ENCODE results near the gene FARS2. TPM values are rescaled to one million over a fixed set of nuclear protein-coding genes. Genes with fewer than 3 reads are reported as not detected.
"Not testable (repeated sequence)": the region's sequence is repeated elsewhere in the genome, so short reads cannot be mapped to it uniquely, and the experiment has no call there.

The FARS2 gene
- total RNA-seq, 1 experiment from 2014 or later, result 20.0 TPM

DNA sequence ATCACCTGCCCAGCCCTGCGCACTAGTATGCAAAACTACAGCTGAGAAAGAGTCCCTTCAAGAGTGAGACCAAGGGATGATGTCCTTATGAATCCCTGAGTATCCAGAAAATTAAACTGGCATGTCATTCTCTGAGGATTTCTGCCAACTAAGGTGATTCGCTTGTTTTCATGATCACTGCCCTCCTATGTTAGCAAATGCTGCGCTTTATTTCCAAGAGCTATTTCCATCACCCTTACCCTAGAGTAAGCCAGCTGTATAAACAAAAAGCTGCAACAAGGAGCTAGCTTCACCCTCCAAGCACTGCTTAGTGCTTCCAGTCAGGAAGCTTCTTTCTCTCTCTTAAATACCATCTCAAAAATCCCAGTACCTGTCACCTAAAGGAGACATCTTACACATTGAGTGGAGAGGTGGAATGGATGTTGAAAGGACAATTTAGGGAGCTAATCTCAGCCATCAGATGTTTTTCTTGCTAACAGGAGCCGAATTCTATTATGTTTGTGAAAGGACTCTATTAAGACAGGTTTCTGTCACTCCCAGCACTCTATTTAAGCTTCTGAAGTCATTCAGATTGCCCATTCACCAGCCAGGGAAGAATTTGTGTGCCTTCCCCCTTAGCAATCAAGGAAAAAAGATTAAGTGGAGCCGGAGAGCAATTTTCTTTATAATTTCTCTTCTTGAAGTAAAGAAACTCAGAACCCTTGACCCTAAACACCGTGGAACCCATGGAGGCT is 423.2 kb downstream of the FARS2 start:
- no peak for DNase-seq (ENCODE audit: low spot score)

DNA sequence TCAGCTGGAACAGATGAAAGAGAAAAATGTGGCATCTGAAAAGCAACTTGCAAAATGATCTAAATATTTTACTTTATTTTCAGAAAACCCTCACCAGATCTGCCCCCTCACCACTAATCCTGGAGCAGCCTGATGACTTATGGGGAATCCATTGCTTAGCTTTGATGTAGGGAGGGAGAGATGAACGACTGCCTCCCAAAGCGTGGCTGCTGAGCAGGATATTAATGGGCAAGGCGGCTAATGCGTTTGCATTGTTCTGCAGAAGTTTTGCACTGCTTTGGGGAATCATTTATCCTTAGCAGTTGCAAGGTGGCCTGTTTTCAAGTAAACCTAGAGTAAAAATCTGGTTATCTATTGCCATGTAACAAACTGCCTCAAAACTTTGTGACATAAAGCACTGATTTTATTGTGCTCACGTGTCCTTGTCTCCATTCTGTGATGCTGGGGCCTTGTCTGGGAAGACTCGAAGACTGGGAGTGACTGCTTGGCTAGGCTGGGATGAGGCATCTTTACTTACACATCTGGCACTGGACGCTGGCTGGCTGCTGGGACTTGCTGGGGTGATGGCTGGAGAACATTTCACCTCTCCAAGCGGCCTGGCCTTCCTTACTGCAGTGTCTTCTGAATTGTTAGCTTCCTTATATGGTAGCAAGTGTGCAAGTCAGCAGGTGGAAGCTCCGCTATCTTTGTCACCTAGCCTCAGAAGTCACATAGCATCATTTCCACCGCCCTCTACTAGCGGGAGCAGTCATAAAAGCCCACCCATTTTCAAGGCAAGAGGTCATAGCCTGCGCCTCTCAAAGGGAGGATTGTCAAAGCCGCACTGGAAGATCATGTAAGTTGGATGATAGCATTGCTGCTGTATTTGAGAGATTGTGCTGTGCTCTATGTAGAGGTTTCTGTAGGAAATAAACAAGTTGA is 432.2 kb downstream of the FARS2 start:
- no peak for DNase-seq (ENCODE audit: low spot score)

DNA sequence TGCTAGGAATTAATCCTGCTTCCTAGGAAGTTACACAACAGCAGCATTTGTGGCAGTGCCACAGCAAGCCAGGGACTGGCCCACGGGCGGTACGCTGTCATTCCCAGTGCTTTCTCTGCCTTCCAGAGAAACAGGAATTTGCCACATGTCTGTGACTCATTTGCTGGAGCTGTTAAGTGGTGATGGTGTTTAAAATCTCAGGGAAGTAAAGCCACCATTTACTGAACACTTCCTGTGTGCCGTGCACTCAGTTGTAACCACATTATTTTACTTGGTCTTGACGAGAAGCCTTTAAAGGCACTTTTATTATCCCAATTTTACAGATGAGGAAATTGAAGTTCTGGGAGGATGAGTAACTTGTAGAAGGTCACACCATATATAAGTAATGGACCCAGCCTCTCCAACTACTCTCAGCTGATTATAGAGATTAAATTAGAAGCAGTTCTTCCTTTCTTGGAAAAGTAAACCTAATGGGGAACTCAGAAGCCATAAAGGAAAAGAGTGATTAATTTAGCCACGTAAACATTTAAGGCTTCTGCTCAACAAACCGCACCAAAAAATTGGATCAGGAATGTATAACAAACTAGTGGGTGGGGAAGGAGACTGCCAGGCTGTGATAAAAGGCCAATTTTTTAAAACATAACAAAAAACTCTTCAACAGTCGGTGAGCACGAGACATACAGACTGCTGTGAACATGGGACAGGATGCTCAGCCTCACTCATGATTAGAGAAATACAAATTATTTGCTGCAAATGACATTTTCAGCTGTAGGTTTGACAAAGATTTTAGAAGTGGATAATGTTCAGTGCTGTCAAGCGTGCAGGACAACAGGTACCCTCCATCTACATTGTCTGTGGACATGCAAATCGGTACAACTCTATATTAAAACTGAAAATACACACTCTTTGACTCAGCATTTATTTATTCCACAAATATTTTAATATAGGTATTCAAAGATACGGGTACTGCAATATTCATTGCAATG is 434.2 kb downstream of the FARS2 start:
- peak; percentile 6 for DNase-seq (ENCODE audit: low spot score)

DNA sequence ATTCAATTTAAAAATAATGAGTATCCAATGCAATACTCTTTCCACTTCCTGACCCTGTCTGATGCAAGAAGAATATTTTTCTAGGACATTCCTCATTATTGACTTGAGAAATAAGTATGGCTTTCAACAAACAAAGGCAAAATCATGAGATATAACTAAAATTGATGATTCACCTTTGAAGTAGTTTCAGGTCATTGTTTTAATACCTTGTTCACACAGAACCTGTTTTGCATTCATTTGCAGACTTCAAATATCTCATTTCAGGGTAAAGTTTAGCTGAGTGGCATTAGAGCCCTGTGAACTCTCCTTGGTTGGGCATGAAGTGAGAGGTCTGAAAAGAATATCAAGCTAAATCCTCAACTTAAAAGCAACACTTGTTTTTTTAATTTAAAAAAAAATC is 436.2 kb downstream of the FARS2 start:
- no peak for DNase-seq (ENCODE audit: low spot score)

DNA sequence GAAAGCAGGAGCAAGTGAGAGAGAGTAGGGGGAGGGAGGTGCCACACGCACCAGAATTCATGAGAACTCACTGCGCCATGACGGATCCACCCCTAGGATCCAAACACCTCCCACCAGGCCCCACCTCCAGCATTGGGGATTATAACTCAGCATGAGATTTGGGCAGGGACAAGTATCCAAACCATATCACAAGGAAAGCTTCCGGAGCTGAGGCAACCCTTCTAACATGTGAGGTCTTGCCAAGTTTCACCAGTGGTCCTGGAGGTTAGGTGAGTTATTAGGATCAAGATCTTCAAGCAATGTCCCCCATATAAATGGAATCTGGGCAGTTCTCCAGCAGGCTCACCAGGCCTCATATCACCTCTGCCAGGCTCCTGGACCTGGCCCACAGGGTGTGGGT is 437.0 kb downstream of the FARS2 start:
- no peak for DNase-seq (ENCODE audit: low spot score)

DNA sequence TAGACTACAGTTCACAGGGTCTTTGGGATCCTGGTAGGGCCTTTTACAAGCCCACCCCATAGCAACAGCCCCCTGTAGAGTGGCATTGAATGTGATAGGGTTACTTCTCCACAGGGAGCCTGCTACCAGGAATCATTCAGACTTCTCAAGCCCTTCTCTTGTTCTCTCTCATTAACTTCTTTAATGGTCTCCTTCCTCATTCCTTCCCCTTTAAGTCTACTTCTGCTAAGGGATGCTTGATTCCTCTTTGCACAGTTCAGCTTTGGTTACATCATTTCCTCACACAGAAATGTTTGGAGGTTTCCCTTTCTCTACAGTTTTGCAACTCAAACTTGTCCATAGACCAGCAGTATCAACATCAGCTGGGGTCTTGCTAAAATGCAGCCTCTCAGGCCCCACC is 437.8 kb downstream of the FARS2 start:
- DNase-seq (ENCODE audit: low spot score), result not testable (repeated sequence)

DNA sequence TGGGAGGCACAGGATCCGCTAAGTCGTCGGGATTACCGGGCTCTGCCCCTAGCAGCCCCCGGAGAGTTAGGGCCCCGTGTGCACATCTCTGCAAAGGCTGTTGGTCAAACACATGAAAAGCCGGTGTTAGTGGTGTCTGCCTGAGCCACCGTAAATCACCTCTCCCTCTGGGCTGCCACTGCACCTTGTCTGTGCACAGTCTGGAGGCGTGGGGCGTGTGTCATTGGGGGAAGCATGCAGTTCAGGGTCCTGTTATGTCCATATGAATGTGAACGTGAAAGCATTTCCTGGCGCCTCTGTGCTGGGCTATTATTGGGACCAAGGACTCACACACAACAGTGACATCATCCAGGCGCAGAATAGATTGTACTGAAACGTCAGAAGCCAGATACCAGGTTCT is 439.9 kb downstream of the FARS2 start:
- no peak for DNase-seq (ENCODE audit: low spot score)

DNA sequence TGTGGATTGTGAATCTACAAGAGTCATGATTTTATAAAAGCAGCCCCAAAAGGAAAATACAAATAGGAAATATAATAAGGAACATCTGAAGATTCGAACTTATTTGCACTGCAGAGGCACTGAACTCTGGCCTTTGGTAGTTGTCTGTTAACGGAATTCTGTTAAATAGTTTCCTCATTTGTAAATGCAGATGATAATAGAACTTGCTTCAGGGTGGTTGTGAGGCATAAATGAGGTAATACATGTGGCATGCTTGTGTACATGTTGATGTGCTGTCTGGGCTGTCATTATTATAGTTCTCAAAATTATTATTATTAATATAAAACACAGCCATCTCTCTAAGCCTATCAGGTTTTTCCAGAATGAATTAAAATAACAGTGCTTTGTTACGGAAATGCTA is 443.4 kb downstream of the FARS2 start:
- no peak for DNase-seq (ENCODE audit: low spot score)

DNA sequence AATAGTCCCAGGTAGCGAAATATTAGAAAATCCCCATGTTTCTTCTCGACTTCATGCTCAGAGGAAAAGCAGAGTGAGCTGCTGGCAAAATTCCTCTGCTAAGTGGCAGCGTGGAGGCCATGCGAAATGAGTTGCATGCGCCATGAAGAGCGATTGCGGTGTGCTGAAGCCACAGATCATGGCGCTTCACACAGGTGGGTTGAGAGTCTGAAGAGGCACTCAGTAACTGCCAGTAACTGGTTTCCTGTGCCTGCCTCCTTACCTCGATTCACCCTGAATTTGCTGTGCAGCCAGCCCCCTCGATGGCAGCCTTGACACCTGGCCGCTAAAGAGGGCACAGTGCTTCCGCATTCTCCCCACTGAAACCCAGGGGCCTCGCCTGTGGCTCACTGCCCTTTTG is 443.9 kb downstream of the FARS2 start:
- no peak for DNase-seq (ENCODE audit: low spot score)

DNA sequence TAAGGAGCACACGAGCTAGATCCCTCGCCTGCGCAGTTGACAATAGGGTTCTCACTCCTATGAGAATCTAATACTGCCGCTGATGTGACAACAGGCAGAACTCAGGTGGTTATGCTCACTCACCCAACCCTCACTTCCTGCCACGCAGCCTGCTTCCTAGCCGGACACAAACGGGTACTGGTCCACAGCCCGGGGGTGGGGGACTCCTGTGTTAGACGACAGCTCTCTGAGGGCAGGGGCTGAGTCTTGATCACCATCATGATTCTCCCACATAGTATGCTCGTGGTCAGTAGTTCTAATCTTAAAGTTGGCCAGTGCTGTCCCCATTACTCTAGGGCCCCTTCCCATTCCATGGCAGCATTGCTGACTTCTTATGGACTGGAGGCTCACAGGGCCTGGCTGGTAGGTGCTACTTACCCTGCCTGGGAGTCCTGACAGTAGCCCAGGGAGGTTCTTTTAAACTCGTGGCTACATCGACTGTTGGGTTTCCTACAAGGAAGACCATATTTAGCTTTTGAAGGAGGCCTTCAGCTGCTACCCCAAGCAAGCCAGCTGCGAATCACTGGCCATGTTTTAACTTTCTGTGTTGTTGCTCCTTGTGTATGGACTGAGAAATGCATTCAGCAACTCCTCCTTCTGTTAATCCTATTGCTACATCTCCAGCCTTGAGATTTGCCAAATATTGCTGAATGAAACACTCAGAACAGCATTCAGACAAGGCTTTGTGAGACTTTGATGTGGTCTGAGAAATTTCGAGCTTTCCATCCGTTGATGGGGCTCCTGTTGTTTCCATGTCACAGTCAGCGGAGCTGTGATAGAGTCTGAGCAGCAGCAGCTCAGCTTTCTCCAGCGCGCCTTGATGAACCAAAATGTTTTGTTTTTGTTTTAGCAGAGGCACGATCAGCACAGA is 445.1 kb downstream of the FARS2 start:
- DNase-seq (ENCODE audit: low spot score), result no peak

DNA sequence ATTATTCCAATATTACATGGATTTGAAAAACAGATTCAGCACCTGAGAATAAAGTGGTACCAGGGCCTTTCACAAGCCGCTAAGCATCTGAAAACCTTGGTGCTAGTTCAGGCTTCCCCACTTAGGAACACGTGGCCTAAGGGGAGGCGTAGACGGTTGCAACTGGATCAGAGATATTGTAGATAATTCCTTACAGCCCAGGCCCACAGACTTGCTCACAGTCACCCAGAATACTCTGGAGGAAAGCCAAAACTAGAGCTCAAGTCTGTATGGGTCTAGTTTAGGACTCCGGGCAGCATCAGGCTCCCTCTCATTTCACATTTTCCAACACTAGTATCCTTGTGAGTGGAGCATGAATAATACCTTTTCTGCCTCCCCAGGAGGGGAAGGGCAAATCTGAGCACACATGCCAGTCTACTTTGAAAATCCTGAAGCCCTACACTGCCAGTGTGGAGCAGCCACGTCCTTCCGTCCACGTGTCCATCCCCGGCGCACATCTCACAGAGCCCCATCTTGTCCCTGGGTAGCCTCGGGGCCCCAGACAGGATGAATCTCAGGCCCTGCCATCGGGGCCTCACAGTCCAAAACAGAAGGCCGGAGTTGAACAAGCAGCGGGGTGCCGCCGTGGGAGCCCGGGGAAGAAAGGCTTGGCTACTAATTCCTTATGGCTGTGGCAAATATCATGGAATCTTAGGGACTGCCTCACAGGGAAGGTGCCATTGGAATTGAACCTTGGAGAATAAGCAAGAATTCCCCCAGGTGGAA is 446.1 kb downstream of the FARS2 start:
- no peak for DNase-seq (ENCODE audit: low spot score)

DNA sequence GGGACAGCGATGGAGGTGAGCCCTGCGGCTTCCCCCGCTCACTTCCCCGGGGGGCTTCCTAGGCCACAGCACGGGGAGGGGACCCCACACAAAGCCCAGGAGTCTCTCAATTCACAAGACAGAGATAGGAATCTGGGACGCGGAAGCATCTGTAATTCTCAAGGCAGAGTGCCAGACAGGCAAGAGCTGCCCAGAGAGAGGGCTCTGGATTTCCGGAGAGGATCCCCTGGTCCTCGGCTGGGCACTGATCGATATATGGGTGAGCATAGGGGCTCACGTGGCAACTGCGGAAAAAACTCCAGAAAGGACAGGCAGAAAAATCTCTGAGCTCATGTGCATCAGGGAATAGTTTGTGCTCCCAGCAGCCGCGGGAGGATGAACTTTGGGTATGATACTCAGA is 449.2 kb downstream of the FARS2 start:
- no peak for DNase-seq (ENCODE audit: low spot score)

DNA sequence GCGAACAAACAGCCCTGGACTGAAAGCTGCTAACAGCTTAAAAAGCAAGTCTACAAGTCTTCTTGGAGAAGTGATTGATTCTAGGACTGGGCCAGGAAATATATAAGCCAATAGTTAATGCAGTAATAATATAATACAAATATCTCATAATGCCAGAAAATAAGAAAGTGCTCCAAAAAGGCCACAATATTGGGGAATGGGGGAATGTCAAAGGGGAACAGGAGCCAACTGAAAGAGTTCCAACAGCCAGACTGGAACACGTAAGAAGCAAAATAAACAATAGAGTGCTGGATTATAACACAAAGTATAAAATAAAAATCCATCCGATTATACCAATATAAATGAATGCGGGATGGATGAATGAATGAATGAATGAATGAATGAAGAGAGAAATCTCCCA is 449.6 kb downstream of the FARS2 start:
- no peak for DNase-seq (ENCODE audit: low spot score)

DNA sequence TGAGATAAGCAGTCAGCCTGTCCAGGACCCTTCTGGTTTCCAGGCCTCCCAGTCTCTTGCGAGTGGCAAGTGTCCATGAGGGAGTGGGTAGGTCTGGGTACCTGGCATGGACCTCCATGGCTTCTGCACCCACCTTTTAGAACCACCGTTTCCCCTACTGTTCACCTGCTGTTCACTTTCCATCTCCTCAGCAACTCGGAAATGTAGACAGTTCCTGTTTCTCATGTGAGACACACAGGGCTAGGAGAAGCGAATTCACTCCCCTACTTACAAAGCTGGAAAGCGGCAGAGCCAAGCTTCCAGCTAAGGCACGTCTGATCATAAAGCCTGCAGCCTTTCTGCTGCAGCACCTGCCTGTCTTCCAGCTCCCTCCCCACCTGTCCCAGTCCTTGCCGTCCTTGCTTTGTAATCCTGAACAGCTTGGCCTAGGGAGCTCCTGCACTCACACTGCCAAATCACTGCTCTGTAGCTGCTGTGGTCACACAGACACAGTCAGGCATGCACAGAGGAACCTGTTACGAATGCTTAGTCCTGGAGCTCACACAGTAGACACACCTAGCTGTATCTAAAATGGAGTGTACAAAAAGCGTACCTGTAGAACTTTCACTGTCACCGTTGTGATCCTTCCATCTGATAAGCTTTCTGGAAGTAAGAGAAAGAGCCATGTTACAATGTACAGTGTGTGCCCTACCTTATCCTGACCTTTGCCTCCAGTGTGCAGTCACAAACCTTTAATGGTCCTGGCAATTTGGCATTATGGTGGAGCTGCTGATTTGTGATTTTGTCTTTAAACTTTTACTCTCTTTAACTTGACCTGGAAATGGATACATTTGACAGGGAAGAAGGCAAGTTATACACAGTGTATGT is 451.3 kb downstream of the FARS2 start:
- no peak for DNase-seq (ENCODE audit: low spot score)

DNA sequence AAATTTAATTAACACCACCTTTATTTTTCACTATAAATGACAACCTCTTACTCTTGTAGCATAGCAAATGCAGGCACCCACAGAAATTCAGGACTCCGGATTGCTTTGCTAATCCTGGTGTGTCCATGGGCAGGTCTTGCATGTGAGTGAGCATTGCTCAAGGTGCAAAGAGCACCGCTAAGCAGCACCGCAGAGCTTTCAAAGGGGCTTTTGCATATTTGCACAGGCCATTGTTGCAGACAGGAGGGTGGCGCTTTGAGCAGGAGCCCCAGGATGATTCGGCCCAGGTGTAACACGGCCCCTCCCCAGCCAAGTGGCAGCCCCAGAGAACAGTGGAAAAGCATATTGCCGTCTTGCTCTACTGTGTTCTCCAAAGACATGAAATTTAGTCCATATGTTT is 452.2 kb downstream of the FARS2 start:
- DNase-seq (ENCODE audit: low spot score), result no peak

DNA sequence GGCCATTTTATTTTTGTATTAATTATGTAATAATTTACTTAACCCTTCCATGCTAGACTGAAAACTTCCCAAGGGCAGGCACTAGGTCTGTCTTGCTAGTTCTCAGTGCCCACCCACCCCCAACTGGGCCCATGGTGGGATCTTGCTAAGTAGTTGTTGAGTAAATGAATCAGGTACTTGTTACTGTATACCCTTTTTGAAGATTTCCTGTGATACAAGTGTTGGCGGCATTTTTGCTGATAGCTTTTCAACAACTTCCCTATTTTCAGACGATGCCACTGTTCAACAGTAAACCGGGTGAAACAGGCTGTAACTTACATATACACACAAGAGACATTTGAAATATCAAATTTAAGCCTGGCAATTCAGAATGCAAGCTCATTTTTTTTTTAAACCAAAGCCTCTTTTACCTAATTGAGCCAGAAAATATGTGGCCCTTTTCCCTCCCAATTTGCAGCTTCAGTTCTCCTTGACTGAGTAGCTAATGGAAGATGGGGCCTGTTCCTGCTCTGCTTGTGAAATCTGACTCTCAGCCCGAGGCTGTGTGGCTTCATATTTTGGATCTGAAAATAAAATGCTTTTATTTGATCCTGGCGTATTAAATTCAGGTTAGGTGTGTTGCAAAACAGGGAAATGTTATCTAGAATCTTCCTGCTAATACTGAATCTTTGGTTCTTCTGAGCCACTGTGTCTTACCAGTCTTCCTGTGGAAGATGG is 457.1 kb downstream of the FARS2 start:
- DNase-seq (ENCODE audit: low spot score), result no peak

DNA sequence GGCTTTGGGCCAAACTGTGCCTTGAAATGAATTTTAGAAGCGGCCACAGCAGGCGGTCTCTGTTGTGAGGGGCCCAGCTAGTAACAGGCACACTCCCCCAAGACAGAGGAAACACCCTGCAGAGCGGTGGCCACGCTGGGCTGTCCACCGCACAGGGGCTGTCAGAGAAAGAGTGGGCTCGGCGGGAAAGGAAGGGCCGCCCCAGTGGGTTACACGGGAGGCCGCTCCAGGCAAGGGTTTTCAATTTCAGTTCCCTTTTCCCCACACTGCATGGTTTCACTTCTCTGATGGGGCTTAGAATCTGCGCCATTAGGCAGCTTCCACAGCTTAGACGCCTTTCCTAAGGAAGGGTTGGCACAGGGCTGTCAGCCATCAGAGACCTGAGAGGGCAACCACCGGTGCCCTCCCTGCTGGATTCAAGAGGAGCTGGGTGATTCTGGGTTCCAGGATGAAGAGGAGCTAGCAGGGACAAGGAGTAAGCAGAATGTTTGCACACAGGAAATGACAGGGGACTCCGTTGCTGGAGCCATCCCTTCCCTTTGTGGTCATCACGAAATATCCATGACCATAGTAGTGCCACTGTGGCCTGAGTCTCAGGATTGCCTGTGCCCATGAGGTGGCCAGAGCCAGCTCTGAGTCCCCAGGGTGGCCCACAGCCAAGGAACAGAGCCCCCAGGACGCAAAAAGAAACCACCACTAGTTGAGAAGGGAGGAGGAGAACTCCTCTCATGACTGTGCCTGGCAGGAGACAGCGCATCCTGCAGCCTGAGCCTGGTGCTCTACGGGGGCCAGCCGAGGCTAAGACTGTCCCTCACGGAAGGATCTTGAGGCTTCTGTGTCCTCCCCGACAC is 462.8 kb downstream of the FARS2 start:
- DNase-seq (ENCODE audit: low spot score), result no peak

Data from HT-29 (cell line).